HEK293T (cell line): ENCODE data around the gene NDUFA8.

Experiments used
- ARNT ChIP-seq: fragments of 450-650 bp; IDR thresholded peaks from 2 replicates; pipeline ENCODE4 v1.6.1; 2017; ENCODE audit warnings: mild to moderate bottlenecking
- BHLHE40 ChIP-seq: fragments of 450-650 bp; IDR thresholded peaks from 2 replicates; pipeline ENCODE4 v1.6.1; 2016; ENCODE audit warnings: mild to moderate bottlenecking, moderate library complexity, borderline replicate concordance
- ELF4 ChIP-seq: fragments of 450-650 bp; IDR thresholded peaks from 2 replicates; pipeline ENCODE4 v1.6.1; 2017; ENCODE audit warnings: antibody characterized with exemption
- FOXA1 ChIP-seq: fragments of 450-650 bp; IDR thresholded peaks from 2 replicates; pipeline ENCODE4 v1.6.1; 2016; ENCODE audit warnings: mild to moderate bottlenecking
- FOXM1 ChIP-seq: fragments of 450-650 bp; IDR thresholded peaks from 2 replicates; pipeline ENCODE4 v1.6.1; 2017; ENCODE audit warnings: mild to moderate bottlenecking, borderline replicate concordance
- HDGF ChIP-seq: fragments of 450-650 bp; IDR thresholded peaks from 2 replicates; pipeline ENCODE4 v1.6.1; 2017; ENCODE audit warnings: antibody characterized with exemption, borderline replicate concordance
- L3MBTL2 ChIP-seq: fragments of 450-650 bp; conservative IDR thresholded peaks from 2 replicates; pipeline ENCODE4 v1.6.1; 2016; ENCODE audit warnings: mild to moderate bottlenecking
- NFRKB ChIP-seq: fragments of 450-650 bp; IDR thresholded peaks from 2 replicates; pipeline ENCODE4 v1.6.1; 2016; ENCODE audit warnings: mild to moderate bottlenecking, moderate library complexity
- PKNOX1 ChIP-seq: fragments of 450-650 bp; IDR thresholded peaks from 2 replicates; pipeline ENCODE4 v1.6.1; 2016
- SP1 ChIP-seq: fragments of 450-650 bp; IDR thresholded peaks from 2 replicates; pipeline ENCODE4 v1.6.1; 2017
- SUZ12 ChIP-seq: fragments of 450-650 bp; IDR thresholded peaks from 2 replicates; pipeline ENCODE4 v1.6.1; 2016; ENCODE audit warnings: mild to moderate bottlenecking
- ZNF384 ChIP-seq: fragments of 450-650 bp; IDR thresholded peaks from 2 replicates; pipeline ENCODE4 v1.6.1; 2016

GRCh38 chr9:122125158-122125508, 34.4 kb downstream of the NDUFA8 start:
- TF ChIP-seq ARNT (no peak), BHLHE40 (no peak), NFRKB (no peak), SP1 (no peak), SUZ12 (no peak), ELF4 (no peak), ZNF384 (no peak), FOXM1 (no peak), HDGF (no peak), L3MBTL2 (no peak), FOXA1 (no peak), PKNOX1 (no peak)
